ENCODE data around the gene EN2.

The EN2 gene

DNA sequence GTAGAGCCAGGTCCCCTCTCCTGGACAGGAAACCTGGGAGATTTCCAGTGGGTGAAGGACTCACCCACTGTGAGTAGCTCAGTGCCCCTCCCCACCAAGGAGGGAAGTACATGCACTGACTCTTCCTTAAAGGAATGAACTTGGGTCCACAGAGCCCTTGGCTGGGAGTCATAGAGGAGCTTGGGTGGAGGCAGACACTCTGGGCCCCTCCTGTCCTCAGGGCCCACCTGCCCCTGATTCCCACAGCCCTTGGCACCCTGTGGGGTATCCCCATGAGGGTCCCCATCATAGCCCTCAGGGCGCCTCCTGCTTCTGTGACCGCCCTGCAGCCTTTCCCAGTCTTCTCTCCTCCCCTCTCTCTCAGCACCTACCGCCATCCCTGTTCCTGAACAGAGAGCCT, 3.7 kb downstream of the EN2 start:
- DNase-seq (ENCODE audit: extremely low spot score): no peak
- CTCF ChIA-PET: no interaction called here
- TF ChIP-seq FOXM1 (IDR thresholded peaks at IDR 0.05; ENCODE audit: borderline replicate concordance): no peak
- TF ChIP-seq LEF1 (IDR thresholded peaks at IDR 0.05; ENCODE audit: borderline replicate concordance): no peak
- TF ChIP-seq ZNF384 (IDR thresholded peaks at IDR 0.05): no peak
- TF ChIP-seq NFRKB (IDR thresholded peaks at IDR 0.05): no peak
- TF ChIP-seq CTBP1 (IDR thresholded peaks at IDR 0.05; ENCODE audit: borderline replicate concordance): no peak
- no peak for TF ChIP-seq FOXA1 (IDR thresholded peaks at IDR 0.05)
- no peak for TF ChIP-seq ARNT (IDR thresholded peaks at IDR 0.05)
- TF ChIP-seq HDGF (IDR thresholded peaks at IDR 0.05; ENCODE audit: borderline replicate concordance): no peak
- no peak for TF ChIP-seq BHLHE40 (IDR thresholded peaks at IDR 0.05; ENCODE audit: borderline replicate concordance)
- TF ChIP-seq SP1 (IDR thresholded peaks at IDR 0.05): no peak
- POLR2A ChIA-PET: interaction anchor here (1.1 kb wide), 1 partner anchor 13 kb away, joined by 3 read pairs; no protein-coding TSS in a partner anchor

DNA sequence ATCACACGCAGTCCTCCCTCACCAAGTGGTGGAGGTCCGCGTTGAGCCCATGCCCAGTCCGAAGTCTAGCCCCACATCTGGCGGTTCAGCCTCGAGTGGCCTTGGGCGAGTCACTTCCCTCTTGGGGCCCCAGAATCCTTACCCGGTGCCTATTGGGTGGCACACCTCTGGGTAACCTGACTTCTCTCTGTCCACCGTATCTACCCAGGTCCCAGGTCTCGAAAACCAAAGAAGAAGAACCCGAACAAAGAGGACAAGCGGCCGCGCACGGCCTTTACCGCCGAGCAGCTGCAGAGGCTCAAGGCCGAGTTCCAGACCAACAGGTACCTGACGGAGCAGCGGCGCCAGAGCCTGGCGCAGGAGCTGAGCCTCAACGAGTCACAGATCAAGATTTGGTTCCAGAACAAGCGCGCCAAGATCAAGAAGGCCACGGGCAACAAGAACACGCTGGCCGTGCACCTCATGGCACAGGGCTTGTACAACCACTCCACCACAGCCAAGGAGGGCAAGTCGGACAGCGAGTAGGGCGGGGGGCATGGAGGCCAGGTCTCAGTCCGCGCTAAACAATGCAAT, 4.3 kb downstream of the EN2 start:
- ChIA-PET CTCF (no interaction called here), POLR2A (interaction anchor here (1.0 to 1.1 kb wide), 2 partner anchors 12 to 45 kb away, joined by 3 read pairs; no protein-coding TSS in a partner anchor)
- DNase-seq (ENCODE audit: extremely low spot score): no peak
- TF ChIP-seq BHLHE40 (IDR thresholded peaks at IDR 0.05; ENCODE audit: borderline replicate concordance) (no peak), NFRKB (IDR thresholded peaks at IDR 0.05) (no peak), PKNOX1 (IDR thresholded peaks at IDR 0.05) (no peak), LEF1 (IDR thresholded peaks at IDR 0.05; ENCODE audit: borderline replicate concordance) (no peak), TARDBP (IDR thresholded peaks at IDR 0.05) (no peak), ZNF384 (IDR thresholded peaks at IDR 0.05) (no peak), ELF4 (IDR thresholded peaks at IDR 0.05) (no peak), L3MBTL2 (conservative IDR thresholded peaks at IDR 0.05) (no peak), SP1 (IDR thresholded peaks at IDR 0.05) (no peak), SUZ12 (IDR thresholded peaks at IDR 0.05) (no peak), FOXM1 (IDR thresholded peaks at IDR 0.05; ENCODE audit: borderline replicate concordance) (no peak), HDGF (IDR thresholded peaks at IDR 0.05; ENCODE audit: borderline replicate concordance) (no peak), FOXA1 (IDR thresholded peaks at IDR 0.05) (no peak), ARNT (IDR thresholded peaks at IDR 0.05) (no peak), CTBP1 (IDR thresholded peaks at IDR 0.05; ENCODE audit: borderline replicate concordance) (no peak), FOXK2 (IDR thresholded peaks at IDR 0.05) (no peak)

GRCh38 chr7:155463114-155463811, 5.3 kb downstream of the EN2 start:
- ChIA-PET POLR2A (interaction anchor here (1.0 kb wide), 1 partner anchor 44 kb away, joined by 3 read pairs; no protein-coding TSS in a partner anchor), CTCF (no interaction called here)
- no peak for TF ChIP-seq ZNF384 (IDR thresholded peaks at IDR 0.05)
- no peak for TF ChIP-seq LEF1 (IDR thresholded peaks at IDR 0.05; ENCODE audit: borderline replicate concordance)
- TF ChIP-seq L3MBTL2 (conservative IDR thresholded peaks at IDR 0.05): no peak
- TF ChIP-seq CTBP1 (IDR thresholded peaks at IDR 0.05; ENCODE audit: borderline replicate concordance): no peak
- no peak for TF ChIP-seq FOXK2 (IDR thresholded peaks at IDR 0.05)
- no peak for TF ChIP-seq BHLHE40 (IDR thresholded peaks at IDR 0.05; ENCODE audit: borderline replicate concordance)
- no peak for TF ChIP-seq FOXM1 (IDR thresholded peaks at IDR 0.05; ENCODE audit: borderline replicate concordance)
- TF ChIP-seq ELF4 (IDR thresholded peaks at IDR 0.05): no peak
- TF ChIP-seq HDGF (IDR thresholded peaks at IDR 0.05; ENCODE audit: borderline replicate concordance): no peak
- no peak for TF ChIP-seq ARNT (IDR thresholded peaks at IDR 0.05)
- TF ChIP-seq SP1 (IDR thresholded peaks at IDR 0.05): no peak
- no peak for TF ChIP-seq TARDBP (IDR thresholded peaks at IDR 0.05)
- no peak for TF ChIP-seq PKNOX1 (IDR thresholded peaks at IDR 0.05)
- no peak for TF ChIP-seq NFRKB (IDR thresholded peaks at IDR 0.05)
- no peak for TF ChIP-seq FOXA1 (IDR thresholded peaks at IDR 0.05)
- no peak for TF ChIP-seq SUZ12 (IDR thresholded peaks at IDR 0.05)
- DNase-seq (ENCODE audit: extremely low spot score): no peak

- ChIA-PET POLR2A (no interaction called here), CTCF (no interaction called here)
- DNase-seq (ENCODE audit: extremely low spot score): no peak
- TF ChIP-seq ZNF384 (IDR thresholded peaks at IDR 0.05): no peak
- no peak for TF ChIP-seq SP1 (IDR thresholded peaks at IDR 0.05)
- no peak for TF ChIP-seq HDGF (IDR thresholded peaks at IDR 0.05; ENCODE audit: borderline replicate concordance)
- TF ChIP-seq BHLHE40 (IDR thresholded peaks at IDR 0.05; ENCODE audit: borderline replicate concordance): no peak
- TF ChIP-seq SUZ12 (IDR thresholded peaks at IDR 0.05): no peak
- no peak for TF ChIP-seq FOXK2 (IDR thresholded peaks at IDR 0.05)
- TF ChIP-seq L3MBTL2 (conservative IDR thresholded peaks at IDR 0.05): no peak
Observed at GRCh38 chr7:155464183-155464582, 6.3 kb downstream of the EN2 start.

DNA sequence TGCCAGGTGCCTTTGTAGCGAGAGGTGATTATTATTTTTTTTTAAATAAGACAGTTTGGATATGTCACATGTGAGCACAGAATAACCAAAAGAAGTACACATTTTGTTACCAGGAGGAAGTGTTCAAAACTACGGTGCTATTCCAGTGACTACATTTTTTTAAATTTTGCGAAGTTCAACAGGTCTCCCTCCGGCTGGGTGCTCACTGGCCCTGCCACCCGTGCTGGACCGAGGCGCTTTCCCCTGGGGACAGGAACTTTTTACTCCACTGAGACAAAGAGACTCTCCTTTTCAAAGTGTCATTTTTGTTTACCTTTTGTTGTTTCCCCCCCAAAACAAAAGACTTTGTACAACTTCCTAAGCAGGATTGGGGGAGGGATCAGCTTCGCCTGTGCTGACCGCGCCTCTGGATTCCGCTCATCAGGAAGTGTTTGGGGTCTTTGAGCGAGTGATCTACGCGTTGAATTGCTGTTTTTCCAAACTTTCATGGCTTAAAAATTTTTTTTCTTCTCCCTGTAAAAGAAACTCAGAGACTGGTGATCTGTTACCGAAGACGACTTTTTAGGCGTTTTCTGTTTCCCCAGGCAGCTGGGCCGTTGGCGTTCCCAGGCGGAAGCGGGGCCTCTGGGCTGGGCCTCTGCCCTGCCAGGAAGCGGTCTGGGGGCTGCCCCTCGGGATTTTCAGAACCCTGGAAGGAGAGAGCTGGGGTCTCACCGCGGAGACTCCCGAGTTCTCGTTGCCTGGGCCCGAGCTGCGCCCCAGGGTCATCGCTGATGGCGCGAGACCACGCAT, 7.2 kb downstream of the EN2 start:
- POLR2A ChIA-PET: no interaction called here
- no peak for DNase-seq (ENCODE audit: extremely low spot score)
- no peak for TF ChIP-seq LEF1 (IDR thresholded peaks at IDR 0.05; ENCODE audit: borderline replicate concordance)
- TF ChIP-seq L3MBTL2 (conservative IDR thresholded peaks at IDR 0.05): no peak
- no peak for TF ChIP-seq SUZ12 (IDR thresholded peaks at IDR 0.05)
- TF ChIP-seq TARDBP (IDR thresholded peaks at IDR 0.05): no peak
- TF ChIP-seq ELF4 (IDR thresholded peaks at IDR 0.05): no peak
- TF ChIP-seq NFRKB (IDR thresholded peaks at IDR 0.05): no peak
- TF ChIP-seq FOXM1 (IDR thresholded peaks at IDR 0.05; ENCODE audit: borderline replicate concordance): no peak
- TF ChIP-seq FOXK2 (IDR thresholded peaks at IDR 0.05): no peak
- no peak for TF ChIP-seq FOXA1 (IDR thresholded peaks at IDR 0.05)
- TF ChIP-seq BHLHE40 (IDR thresholded peaks at IDR 0.05; ENCODE audit: borderline replicate concordance): no peak
- TF ChIP-seq ZNF384 (IDR thresholded peaks at IDR 0.05): no peak
- no peak for TF ChIP-seq PKNOX1 (IDR thresholded peaks at IDR 0.05)
- no peak for TF ChIP-seq ARNT (IDR thresholded peaks at IDR 0.05)
- CTCF ChIA-PET: interaction anchor here (0.6 kb wide), 1 partner anchor 21 kb away, joined by 9 read pairs; no protein-coding TSS in a partner anchor
